GM18526 (cell line): ENCODE measurements around the gene PFKP.

Experiments
- POLR2A ChIP-seq: IDR thresholded peaks from 3 replicates; pipeline ENCODE4 v1.6.1; 2011; ENCODE audit not compliant: insufficient read length; ENCODE audit errors: extremely low read depth

Gene PFKP

DNA sequence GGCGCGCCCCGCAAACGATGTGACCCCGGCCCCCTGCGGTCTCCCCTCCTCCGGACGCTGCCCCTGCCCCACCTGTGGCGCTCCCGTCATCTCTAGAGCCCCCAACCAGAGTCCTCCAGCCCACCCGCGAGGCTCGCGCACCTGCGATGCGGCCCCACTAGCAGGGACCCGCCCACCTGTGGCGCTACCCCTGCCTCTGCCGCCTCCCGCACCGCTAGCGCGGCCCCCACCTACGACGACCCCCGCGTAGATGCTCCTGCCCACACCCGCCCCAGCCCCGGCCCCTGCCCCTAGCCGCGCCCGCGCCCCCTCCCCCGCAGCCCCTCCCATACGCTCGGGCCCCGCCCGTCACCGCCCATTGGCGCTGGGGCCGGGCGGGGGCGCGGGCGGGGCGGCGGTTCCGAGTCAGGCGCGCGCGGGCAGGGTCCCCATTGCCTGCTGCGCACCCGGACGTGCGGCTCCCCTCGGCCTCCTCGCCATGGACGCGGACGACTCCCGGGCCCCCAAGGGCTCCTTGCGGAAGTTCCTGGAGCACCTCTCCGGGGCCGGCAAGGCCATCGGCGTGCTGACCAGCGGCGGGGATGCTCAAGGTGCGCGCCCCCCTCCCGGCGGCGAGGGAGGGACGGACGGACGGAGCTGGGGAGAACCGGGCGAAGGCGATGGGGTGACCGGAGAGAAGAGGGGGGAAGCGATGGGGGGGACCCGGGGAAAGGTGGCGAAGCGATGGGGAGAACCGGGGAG is at the start of gene PFKP:
Gene PFKP, plus strand, starts transcription at position 431 of the 741 bp plus-strand sequence. Its CDS starts 48 bp downstream, at position 479.
- TF ChIP-seq POLR2A, result peak; percentile 66

GRCh38 chr10:3018247-3018646 is 49.1 kb upstream of the PFKP start:
- TF ChIP-seq POLR2A, result no peak

DNA sequence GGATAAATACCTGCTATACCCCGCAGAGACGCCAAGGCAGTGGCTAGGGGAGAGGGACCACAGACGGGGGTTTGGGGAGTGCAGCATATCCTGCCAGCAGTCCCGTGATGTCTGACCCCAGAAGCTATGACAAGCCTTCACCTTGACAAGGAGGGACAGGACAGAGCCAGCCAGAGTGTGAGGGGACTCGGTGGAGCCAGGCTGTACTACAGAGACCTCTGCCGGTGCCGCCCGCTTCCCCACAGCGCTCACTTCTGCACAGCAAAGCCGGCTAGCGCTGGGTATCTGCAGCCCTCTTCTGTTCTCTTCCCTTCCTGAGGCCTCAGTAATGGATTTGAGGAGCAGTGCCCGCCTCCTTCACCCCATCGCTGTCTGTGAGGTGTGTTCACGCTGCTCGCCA is 47.0 kb upstream of the PFKP start:
- no peak for TF ChIP-seq POLR2A

DNA sequence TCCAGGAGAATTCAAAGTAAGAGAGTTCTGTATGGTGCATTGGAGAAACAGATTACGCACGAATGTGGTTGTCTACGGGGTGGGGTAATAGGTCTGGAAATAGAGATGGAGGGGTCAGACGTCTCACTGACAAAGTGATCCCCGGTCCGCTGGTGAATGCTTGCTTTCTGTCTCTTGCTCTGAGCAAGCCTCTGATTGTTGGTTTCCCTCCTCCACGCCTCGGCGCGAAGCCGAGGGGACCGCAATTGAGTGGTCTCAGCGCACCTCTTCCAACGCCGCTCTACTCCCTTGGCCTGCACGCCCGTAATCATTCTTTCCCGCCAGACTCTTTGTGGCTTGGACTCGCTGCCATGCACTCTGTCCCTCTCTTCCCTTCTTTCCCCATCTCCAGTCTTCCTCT is 46.5 kb upstream of the PFKP start:
- TF ChIP-seq POLR2A, result no peak

DNA sequence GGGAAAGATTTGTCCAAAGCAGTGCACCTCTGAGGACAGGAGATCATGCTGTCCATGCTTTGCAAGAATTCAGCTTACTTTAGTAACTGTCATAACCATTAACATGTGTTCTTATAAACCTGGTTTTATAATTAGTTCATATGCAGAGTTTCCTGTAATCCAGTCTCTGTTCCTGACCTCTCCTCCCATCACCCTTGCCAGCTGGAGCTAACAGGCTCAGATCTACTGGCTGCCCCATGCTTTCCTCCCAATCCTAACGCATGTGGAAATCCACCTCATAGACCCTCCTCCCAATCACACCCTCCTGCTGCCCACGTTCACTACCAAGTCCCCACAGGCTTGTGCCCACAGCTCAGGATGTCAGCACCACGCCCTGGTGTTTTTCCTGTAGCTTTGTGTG is 45.3 kb upstream of the PFKP start:
- TF ChIP-seq POLR2A, result no peak

GRCh38 chr10:3023892-3024291 is 43.5 kb upstream of the PFKP start:
- no peak for TF ChIP-seq POLR2A

DNA sequence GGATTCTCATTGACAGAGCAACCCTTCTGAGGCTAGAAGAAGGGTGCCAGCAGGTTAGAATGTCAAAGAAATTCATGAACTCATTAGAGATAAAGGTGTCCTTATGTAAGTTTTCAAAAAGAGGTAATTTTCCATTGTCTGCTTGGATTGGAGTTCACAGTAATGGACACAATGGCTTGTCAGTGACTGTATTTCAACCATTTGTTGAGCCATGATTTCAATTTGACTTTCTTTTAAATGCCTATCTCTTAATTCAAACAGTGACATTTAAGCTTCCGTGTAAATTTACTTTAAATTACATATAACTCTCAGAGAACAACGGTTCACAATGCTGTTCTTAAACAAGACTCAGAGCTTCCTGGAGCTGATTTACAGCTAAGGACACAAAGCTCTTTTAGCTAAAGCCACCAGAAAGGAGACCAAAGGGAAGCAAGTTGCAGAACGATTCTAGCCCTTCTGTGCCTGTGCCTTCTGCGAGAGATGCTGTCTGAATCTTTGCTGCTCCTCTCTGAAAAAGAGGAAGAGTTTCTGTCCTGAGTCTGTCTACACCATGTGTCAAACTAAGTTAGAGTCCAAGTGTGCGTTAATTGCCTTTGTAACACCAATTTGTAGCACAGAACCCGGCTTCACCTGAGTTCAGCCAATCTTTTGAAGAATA is 42.2 kb upstream of the PFKP start:
- TF ChIP-seq POLR2A, result no peak

- TF ChIP-seq POLR2A, result no peak
Observed at GRCh38 chr10:3027866-3028265, 39.5 kb upstream of the PFKP start.

GRCh38 chr10:3028441-3028840 is 38.9 kb upstream of the PFKP start:
- no peak for TF ChIP-seq POLR2A

- TF ChIP-seq POLR2A, result no peak
Observed at GRCh38 chr10:3030765-3031164, 36.6 kb upstream of the PFKP start.

DNA sequence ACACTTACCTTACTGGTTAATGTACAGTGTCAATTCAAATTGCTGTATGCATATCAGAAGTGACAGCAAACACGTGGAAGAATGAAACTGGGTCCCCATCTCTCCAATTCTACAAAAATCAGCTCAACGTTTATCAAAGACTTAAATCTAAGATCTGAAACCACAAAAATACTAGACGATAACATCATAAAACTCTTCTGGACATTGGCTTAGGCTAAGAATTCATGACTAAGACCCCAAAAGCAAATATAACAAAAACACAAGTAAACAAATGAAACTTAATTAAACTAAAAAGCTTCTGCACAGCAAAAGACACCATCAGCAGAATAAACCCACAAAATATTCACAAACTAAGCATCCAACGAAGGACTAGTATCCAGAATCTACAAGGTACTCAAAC is 35.9 kb upstream of the PFKP start:
- TF ChIP-seq POLR2A, result no peak

- no peak for TF ChIP-seq POLR2A
Observed at GRCh38 chr10:3033925-3034324, 33.4 kb upstream of the PFKP start.

- TF ChIP-seq POLR2A, result no peak
Observed at GRCh38 chr10:3034616-3035015, 32.7 kb upstream of the PFKP start.

DNA sequence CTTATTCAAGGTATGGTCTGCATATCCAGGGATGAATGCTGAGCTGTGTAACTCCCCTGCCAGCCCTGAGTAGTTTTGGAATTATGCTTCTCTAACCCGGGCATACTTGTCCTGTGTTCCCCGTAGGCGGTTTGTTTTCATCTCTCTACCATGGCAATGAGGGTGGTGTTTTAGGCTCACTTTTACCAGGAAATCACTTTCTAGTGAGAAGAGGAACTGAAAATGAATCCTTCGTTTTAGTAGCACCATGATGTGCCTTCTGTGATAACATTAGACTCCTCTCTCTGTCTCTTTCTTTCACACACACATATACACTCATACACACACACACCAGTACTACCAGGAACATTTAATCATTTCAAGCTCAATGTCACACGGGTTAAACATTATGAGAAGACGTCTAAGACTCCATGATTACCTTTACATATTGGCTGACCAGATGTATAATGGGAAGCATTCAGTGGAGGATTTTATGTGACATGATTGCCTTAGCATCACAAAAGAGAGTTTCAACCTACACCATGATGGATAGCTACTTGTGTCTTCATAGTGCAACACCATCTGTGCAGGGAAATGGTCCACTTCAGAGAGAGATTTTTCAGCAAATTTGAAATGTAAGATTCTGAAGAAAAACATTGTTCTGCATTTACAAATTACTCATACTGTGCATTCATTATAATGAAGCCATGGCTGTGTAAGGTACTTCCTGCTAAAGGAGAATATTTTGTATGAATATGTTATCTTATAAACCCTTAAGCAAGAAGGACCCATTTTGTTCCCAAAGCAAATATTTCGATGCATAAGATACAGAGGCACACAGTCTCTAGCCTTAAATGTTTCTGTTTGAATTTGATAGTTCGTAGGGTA is 31.0 kb upstream of the PFKP start:
- TF ChIP-seq POLR2A, result no peak

- no peak for TF ChIP-seq POLR2A
Observed at GRCh38 chr10:3037182-3037581, 30.2 kb upstream of the PFKP start.

DNA sequence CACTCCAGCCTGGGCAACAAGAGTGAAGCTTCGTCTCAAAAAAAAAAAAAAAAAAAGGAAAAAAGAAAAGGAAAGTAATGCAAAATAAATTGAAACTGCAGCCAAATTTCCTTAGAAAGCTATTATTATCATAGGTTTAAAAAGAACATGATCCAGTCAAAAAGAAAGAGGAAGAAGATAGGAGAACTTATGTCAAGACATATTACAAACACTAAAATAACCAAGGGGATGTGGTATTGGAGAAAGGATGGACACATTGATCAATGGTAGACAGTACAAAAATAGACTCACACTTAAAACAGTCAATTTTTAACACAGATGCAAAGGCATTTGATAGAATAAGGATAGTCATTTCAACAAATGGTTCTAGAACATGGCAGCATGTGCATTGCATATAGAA is 27.3 kb upstream of the PFKP start:
- TF ChIP-seq POLR2A, result no peak
